GM12864 (cell line): Measurements from ENCODE around the gene C5orf15.
"Not testable (repeated sequence)": the region's sequence is repeated elsewhere in the genome, so short reads cannot be mapped to it uniquely, and the experiment has no call there.

Source experiments
- DNase-seq: peaks from one replicate; pipeline ENCODE4 v3.0.0-alpha.2; 2011; ENCODE audit warnings: low read depth
- H3K4me3 ChIP-seq: 2 replicates; pipeline ENCODE4 v1.5.1; 2011; ENCODE audit warnings: mild to moderate bottlenecking, low read depth, low read length, control low read depth
- TF ChIP-seq, protein P1 (sequence below): IDR thresholded peaks from 2 replicates; pipeline ENCODE4 v1.5.1; 2011; ENCODE audit warnings: low read depth, mild to moderate bottlenecking, moderate library complexity, low read length, control low read depth, inconsistent platforms; ENCODE audit errors: missing control alignments

C5orf15 gene

GRCh38 chr5:133936651-133937015 is 31.8 kb downstream of the C5orf15 start:
- H3K4me3 ChIP-seq = no peak overlapping the region
- TF ChIP-seq, protein P1, sequence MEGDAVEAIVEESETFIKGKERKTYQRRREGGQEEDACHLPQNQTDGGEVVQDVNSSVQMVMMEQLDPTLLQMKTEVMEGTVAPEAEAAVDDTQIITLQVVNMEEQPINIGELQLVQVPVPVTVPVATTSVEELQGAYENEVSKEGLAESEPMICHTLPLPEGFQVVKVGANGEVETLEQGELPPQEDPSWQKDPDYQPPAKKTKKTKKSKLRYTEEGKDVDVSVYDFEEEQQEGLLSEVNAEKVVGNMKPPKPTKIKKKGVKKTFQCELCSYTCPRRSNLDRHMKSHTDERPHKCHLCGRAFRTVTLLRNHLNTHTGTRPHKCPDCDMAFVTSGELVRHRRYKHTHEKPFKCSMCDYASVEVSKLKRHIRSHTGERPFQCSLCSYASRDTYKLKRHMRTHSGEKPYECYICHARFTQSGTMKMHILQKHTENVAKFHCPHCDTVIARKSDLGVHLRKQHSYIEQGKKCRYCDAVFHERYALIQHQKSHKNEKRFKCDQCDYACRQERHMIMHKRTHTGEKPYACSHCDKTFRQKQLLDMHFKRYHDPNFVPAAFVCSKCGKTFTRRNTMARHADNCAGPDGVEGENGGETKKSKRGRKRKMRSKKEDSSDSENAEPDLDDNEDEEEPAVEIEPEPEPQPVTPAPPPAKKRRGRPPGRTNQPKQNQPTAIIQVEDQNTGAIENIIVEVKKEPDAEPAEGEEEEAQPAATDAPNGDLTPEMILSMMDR = no peak
- DNase-seq = no peak

DNA sequence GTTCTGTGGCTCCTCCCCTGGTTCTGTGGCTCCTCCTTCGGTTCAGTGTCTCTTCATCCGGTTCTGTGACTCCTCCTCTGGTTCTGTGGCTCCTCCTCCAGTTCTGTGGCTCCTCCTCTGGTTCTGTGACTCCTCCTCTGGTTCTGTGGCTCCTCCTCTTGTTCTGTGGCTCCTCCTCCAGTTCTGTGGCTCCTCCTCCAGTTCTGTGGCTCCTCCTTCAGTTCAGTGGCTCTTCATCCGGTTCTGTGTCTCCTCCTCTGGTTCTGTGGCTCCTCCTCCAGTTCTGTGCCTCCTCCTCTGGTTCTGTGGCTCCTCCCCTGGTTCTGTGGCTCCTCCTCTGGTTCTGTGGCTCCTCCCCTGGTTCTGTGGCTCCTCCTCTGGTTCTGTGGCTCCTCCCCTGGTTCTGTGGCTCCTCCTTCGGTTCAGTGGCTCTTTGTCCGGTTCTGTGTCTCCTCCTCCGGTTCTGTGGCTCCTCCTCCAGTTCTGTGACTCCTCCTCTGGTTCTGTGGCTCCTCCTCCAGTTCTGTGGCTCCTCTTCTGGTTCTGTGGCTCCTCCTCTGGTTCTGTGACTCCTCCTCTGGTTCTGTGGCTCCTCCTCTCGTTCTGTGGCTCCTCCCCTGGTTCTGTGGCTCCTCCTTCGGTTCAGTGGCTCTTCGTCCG is 32.3 kb downstream of the C5orf15 start:
- DNase-seq, H3K4me3 ChIP-seq: not testable (repeated sequence)

GRCh38 chr5:133935667-133935940 is 32.8 kb downstream of the C5orf15 start:
- TF ChIP-seq, protein P1 = no peak
- no peak for DNase-seq
- no peak overlapping the region for H3K4me3 ChIP-seq

DNA sequence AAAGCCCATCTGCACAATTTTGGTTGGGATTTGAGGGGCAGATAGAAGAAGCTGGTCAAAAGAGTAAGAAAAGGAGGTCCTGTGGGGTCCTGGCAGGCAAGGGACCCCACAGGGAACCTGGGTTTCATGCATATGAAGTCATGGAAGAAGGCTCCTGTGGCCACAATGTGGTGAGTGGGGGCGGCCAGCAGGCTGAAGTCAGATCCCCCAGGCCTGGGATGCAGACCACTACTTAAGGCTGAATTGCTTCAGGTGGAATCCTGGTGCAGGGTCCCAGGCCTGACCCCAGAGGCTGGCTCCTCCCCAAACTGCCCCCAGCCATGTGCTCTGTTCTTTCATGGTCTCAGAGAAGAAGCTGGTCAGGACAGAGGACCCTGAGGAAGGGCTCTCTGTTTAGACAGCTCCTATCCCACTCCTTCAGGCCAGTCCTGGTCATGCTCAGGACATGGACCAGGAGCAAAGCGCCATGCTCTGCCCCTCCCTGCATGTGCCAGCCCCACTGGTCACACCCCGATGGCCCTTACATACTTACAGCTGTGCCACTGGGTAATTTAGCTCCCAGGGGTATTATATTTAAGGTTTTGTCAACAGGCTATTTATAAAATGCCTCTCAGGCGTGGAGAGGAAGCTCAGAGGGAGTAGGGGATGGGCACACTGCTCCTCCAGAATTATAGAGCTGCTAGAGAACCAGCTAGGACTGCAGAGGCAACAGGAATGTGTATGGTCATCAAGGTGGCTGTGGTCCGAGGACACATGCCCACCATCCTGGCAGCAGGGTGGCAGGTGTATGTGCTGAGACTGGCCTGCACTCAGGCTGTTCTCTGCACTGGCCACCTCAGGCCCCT is 33.4 kb downstream of the C5orf15 start:
- TF ChIP-seq, protein P1 = no peak
- DNase-seq = no peak
- no peak overlapping the region for H3K4me3 ChIP-seq

GRCh38 chr5:133934311-133934710 is 34.1 kb downstream of the C5orf15 start:
- no peak for DNase-seq
- TF ChIP-seq, protein P1 = no peak
- no peak overlapping the region for H3K4me3 ChIP-seq

DNA sequence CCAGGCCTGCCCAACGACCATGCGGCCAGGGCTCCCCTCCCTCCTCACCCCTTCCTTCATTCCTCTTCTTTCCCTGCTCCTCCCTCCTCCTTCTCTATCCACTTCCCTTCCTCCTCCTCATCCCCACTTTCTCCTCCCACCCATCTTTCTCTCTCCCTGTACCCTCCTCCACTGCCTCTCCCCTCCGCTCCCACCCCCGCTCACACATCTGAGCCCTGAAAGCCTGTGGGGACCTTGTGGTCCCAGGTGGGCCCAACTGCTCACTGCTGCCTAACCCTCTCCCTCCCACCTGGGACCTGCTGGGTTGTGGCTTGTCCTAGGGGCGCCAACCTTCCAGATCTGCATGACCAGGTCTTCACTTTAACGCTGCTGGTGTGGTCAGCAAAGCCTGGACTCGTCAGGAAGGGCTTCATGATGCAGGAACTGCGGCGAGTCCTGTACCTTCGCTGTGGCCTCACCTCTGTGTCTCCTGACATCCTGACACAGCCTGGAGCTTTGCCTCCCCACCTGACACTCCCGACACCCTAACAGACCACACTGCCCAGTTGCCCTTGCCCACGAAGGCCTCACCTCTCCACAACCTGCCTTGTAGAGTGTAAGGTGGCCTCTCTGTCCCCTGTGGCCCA is 34.6 kb downstream of the C5orf15 start:
- H3K4me3 ChIP-seq = no peak overlapping the region
- DNase-seq = no peak
- TF ChIP-seq, protein P1 = no peak

DNA sequence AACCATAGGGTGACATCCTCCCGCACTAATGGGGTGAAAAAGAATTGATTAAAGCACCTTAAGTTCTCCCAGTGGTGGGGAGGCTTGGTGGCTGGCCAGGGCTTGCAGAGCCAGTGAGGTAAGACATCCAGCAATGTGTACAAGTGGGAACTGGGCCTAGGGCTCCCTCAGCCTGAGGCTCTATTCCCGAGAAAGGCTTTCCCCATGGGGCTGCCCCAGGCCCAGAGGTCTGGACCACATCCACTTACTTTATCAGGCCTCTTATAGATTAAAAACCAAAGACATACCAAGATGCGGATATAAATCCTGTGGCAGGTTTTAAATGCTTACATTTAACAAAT is 35.3 kb downstream of the C5orf15 start:
- TF ChIP-seq, protein P1 = no peak
- no peak for DNase-seq
- no peak overlapping the region for H3K4me3 ChIP-seq
